ENCODE measurements around the gene LRRC56. TPM values are rescaled to one million over a fixed set of nuclear protein-coding genes. Genes with fewer than 3 reads are reported as not detected.

Gene LRRC56
- polyA plus RNA-seq, 1 donor (not counting 4 experiments of a cell fraction or from before 2014, with no cell fraction given), result 0.28 TPM

- Histone ChIP-seq H3K27ac (ENCODE audit: control insufficient read depth, insufficient read depth, low read length) (no peak overlapping the region), H3K4me3 (ENCODE audit: control insufficient read depth in 2 of 3, extremely low read depth in 1 of 3, insufficient read depth in 2 of 3, low read depth in 1 of 3, low read length in 3 of 3) (no peak overlapping the region), H3K4me1 (ENCODE audit: control insufficient read depth, extremely low read depth, insufficient read depth, low read length) (no peaks in the 10 kb centered on the region), H2AFZ (ENCODE audit: control insufficient read depth, low read length) (no peak overlapping the region), H3K27me3 (ENCODE audit: control insufficient read depth, extremely low read depth, insufficient read depth, low read length) (no peaks in the 10 kb centered on the region), H3K79me2 (ENCODE audit: control insufficient read depth, insufficient read depth, low read length) (peaks cover 2% of the 10 kb centered on the region), H3K9me3 (ENCODE audit: control insufficient read depth, low read depth, low read length) (no peaks in the 10 kb centered on the region), H3K9ac (ENCODE audit: control insufficient read depth, extremely low read depth, insufficient read depth, low read length) (no peak overlapping the region), H3K36me3 (ENCODE audit: control insufficient read depth in 2 of 2, extremely low read depth in 1 of 2, insufficient read depth in 2 of 2, low read length in 2 of 2) (peaks cover 16 to 18% of the 10 kb centered on the region in 2 experiments), H4K20me1 (ENCODE audit: control insufficient read depth, extremely low read depth, insufficient read depth, low read length) (no peaks in the 10 kb centered on the region), H3K9me1 (ENCODE audit: control insufficient read depth, extremely low read depth, insufficient read depth, low read length) (no peaks in the 10 kb centered on the region), H3K4me2 (ENCODE audit: control insufficient read depth, extremely low read depth, insufficient read depth, low read depth, low read length) (no peak overlapping the region)
- TF ChIP-seq EZH2 (IDR thresholded peaks at IDR 0.05; ENCODE audit: low read length) (no peak), CTCF (optimal IDR thresholded peaks at IDR 0.05 in 1 of 3, IDR thresholded peaks at IDR 0.05 in 1 of 3, conservative IDR thresholded peaks at IDR 0.05 in 1 of 3; ENCODE audit: extremely low read depth in 1 of 3, insufficient read depth in 2 of 3, low read length in 3 of 3) (no peak)
- FAIRE-seq (no peak), DNase-seq (ENCODE audit: low read depth, low spot score) (no peak)
- dilution Hi-C loops (cut with MboI; ENCODE audit: extremely low pct_ligation_motif_present, low sequenced_read_pairs), result no loop called here
Observed at GRCh38 chr11:490186-490929, 47.0 kb upstream of the LRRC56 start.

- dilution Hi-C loops (cut with MboI; ENCODE audit: extremely low pct_ligation_motif_present, low sequenced_read_pairs), result no loop called here
- H3K4me2 ChIP-seq (ENCODE audit: control insufficient read depth, extremely low read depth, insufficient read depth, low read depth, low read length), result no peak overlapping the region
- DNase-seq (ENCODE audit: low read depth, low spot score) (no peak), FAIRE-seq (no peak)
- no peaks in the 10 kb centered on the region for H3K27me3 ChIP-seq (ENCODE audit: control insufficient read depth, extremely low read depth, insufficient read depth, low read length)
- H3K4me1 ChIP-seq (ENCODE audit: control insufficient read depth, extremely low read depth, insufficient read depth, low read length), result no peaks in the 10 kb centered on the region
- TF ChIP-seq CTCF (optimal IDR thresholded peaks at IDR 0.05 in 1 of 3, IDR thresholded peaks at IDR 0.05 in 1 of 3, conservative IDR thresholded peaks at IDR 0.05 in 1 of 3; ENCODE audit: extremely low read depth in 1 of 3, insufficient read depth in 2 of 3, low read length in 3 of 3) (no peak), EZH2 (IDR thresholded peaks at IDR 0.05; ENCODE audit: low read length) (no peak)
- H3K9ac ChIP-seq (ENCODE audit: control insufficient read depth, extremely low read depth, insufficient read depth, low read length), result no peak overlapping the region
- no peak overlapping the region for H3K4me3 ChIP-seq (ENCODE audit: control insufficient read depth in 2 of 3, extremely low read depth in 1 of 3, insufficient read depth in 2 of 3, low read depth in 1 of 3, low read length in 3 of 3)
- H3K9me3 ChIP-seq (ENCODE audit: control insufficient read depth, low read depth, low read length), result no peaks in the 10 kb centered on the region
- no peaks in the 10 kb centered on the region for H3K9me1 ChIP-seq (ENCODE audit: control insufficient read depth, extremely low read depth, insufficient read depth, low read length)
- H4K20me1 ChIP-seq (ENCODE audit: control insufficient read depth, extremely low read depth, insufficient read depth, low read length), result no peaks in the 10 kb centered on the region
- H2AFZ ChIP-seq (ENCODE audit: control insufficient read depth, low read length), result no peak overlapping the region
- peaks cover 19 to 21% of the 10 kb centered on the region in 2 experiments for H3K36me3 ChIP-seq (ENCODE audit: control insufficient read depth in 2 of 2, extremely low read depth in 1 of 2, insufficient read depth in 2 of 2, low read length in 2 of 2)
- no peak overlapping the region for H3K27ac ChIP-seq (ENCODE audit: control insufficient read depth, insufficient read depth, low read length)
- H3K79me2 ChIP-seq (ENCODE audit: control insufficient read depth, insufficient read depth, low read length), result peaks cover under 1% of the 10 kb centered on the region
Observed at GRCh38 chr11:490930-491260, 46.4 kb upstream of the LRRC56 start.
